ENCODE measurements around the gene APPL1. TPM values are rescaled to one million over a fixed set of nuclear protein-coding genes. Genes with fewer than 3 reads are reported as not detected.

APPL1 gene
- total and polyA plus RNA-seq, 2 of the 13 experiments (the other 11 are each of a cell fraction or from before 2014, with no cell fraction given), result 14.3 to 29.0 TPM

- no TSS peak for BruUV-seq (replicated peaks)
- H3K27ac ChIP-seq (ENCODE audit: extremely low read length, insufficient read depth, low read length), result no peak overlapping the region
- in situ Hi-C loops (cut with HindIII; ENCODE audit: extremely low pct_ligation_motif_present, low pct_unique_long_range_greater_than_20kb) (no loop called here), intact Hi-C loops (cut with micrococcal nuclease; ENCODE audit: unreplicated experiment) (no loop called here)
- no peak overlapping the region for H3K4me2 ChIP-seq (ENCODE audit: low read depth, low read length)
- 97% methylated on average over 3 of the region's 3 CpGs for WGBS (ENCODE audit: low lambda C conversion rate)
- FAIRE-seq (no peak), DNase-seq (ENCODE audit: low spot score) (no peak), ATAC-seq (no peak)
- no peaks in the 10 kb centered on the region for H3K4me1 ChIP-seq (ENCODE audit: insufficient read depth, low read length)
- peaks cover 6 to 34% of the 10 kb centered on the region in 2 experiments; a peak in 3 of 5 replicates for H3K36me3 ChIP-seq (replicated peaks in 1 of 2; ENCODE audit: control insufficient read depth in 1 of 2, insufficient read depth in 2 of 2, low read length in 2 of 2)
- no peaks in the 10 kb centered on the region; a peak in 1 of 5 replicates for H3K27me3 ChIP-seq (ENCODE audit: control insufficient read depth in 1 of 2, insufficient read depth in 2 of 2, low read length in 2 of 2)
- no peaks in the 10 kb centered on the region for H3K79me2 ChIP-seq (ENCODE audit: insufficient read depth, low read length)
- CTCF ChIA-PET (ENCODE audit: low intra/inter-chr PET ratio, low total read pairs), result no interaction called here
- no peaks in the 10 kb centered on the region for H3K9me3 ChIP-seq (ENCODE audit: low read length)
- H3K4me3 ChIP-seq (replicated peaks in 1 of 3; ENCODE audit: insufficient read depth in 1 of 3, low read depth in 2 of 3, low read length in 3 of 3), result no peak overlapping the region
- TF ChIP-seq HOXA3 (CRISPR knock-in tag; IDR thresholded peaks at IDR 0.05) (no peak), ISX (CRISPR knock-in tag; conservative IDR thresholded peaks at IDR 0.05) (no peak), ZNF598 (CRISPR knock-in tag; IDR thresholded peaks at IDR 0.05; ENCODE audit: borderline replicate concordance) (no peak), TCF12 (IDR thresholded peaks at IDR 0.05) (no peak), TCF12 (CRISPR knock-in tag; IDR thresholded peaks at IDR 0.05) (no peak), ZNF766 (CRISPR knock-in tag; IDR thresholded peaks at IDR 0.05; ENCODE audit: borderline replicate concordance) (no peak), MATR3 (CRISPR knock-in tag; IDR thresholded peaks at IDR 0.05) (no peak), KAT7 (CRISPR knock-in tag; IDR thresholded peaks at IDR 0.05; ENCODE audit: borderline replicate concordance) (no peak), SMAD9 (CRISPR knock-in tag; IDR thresholded peaks at IDR 0.05) (no peak), NR2F1 (CRISPR knock-in tag; IDR thresholded peaks at IDR 0.05) (no peak), ZNF652 (CRISPR knock-in tag; IDR thresholded peaks at IDR 0.05; ENCODE audit: borderline replicate concordance, low read depth) (no peak), ZSCAN20 (CRISPR knock-in tag; IDR thresholded peaks at IDR 0.05; ENCODE audit: borderline replicate concordance) (no peak), ZNF558 (CRISPR knock-in tag; IDR thresholded peaks at IDR 0.05; ENCODE audit: borderline replicate concordance) (no peak), GABPB1 (CRISPR knock-in tag; IDR thresholded peaks at IDR 0.05) (no peak), ZNF572 (CRISPR knock-in tag; IDR thresholded peaks at IDR 0.05) (no peak)
- TF ChIP-seq, protein P1, sequence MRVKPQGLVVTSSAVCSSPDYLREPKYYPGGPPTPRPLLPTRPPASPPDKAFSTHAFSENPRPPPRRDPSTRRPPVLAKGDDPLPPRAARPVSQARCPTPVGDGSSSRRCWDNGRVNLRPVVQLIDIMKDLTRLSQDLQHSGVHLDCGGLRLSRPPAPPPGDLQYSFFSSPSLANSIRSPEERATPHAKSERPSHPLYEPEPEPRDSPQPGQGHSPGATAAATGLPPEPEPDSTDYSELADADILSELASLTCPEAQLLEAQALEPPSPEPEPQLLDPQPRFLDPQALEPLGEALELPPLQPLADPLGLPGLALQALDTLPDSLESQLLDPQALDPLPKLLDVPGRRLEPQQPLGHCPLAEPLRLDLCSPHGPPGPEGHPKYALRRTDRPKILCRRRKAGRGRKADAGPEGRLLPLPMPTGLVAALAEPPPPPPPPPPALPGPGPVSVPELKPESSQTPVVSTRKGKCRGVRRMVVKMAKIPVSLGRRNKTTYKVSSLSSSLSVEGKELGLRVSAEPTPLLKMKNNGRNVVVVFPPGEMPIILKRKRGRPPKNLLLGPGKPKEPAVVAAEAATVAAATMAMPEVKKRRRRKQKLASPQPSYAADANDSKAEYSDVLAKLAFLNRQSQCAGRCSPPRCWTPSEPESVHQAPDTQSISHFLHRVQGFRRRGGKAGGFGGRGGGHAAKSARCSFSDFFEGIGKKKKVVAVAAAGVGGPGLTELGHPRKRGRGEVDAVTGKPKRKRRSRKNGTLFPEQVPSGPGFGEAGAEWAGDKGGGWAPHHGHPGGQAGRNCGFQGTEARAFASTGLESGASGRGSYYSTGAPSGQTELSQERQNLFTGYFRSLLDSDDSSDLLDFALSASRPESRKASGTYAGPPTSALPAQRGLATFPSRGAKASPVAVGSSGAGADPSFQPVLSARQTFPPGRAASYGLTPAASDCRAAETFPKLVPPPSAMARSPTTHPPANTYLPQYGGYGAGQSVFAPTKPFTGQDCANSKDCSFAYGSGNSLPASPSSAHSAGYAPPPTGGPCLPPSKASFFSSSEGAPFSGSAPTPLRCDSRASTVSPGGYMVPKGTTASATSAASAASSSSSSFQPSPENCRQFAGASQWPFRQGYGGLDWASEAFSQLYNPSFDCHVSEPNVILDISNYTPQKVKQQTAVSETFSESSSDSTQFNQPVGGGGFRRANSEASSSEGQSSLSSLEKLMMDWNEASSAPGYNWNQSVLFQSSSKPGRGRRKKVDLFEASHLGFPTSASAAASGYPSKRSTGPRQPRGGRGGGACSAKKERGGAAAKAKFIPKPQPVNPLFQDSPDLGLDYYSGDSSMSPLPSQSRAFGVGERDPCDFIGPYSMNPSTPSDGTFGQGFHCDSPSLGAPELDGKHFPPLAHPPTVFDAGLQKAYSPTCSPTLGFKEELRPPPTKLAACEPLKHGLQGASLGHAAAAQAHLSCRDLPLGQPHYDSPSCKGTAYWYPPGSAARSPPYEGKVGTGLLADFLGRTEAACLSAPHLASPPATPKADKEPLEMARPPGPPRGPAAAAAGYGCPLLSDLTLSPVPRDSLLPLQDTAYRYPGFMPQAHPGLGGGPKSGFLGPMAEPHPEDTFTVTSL (CRISPR knock-in tag; IDR thresholded peaks at IDR 0.05; ENCODE audit: borderline replicate concordance), result no peak
- TF ChIP-seq, protein P2, sequence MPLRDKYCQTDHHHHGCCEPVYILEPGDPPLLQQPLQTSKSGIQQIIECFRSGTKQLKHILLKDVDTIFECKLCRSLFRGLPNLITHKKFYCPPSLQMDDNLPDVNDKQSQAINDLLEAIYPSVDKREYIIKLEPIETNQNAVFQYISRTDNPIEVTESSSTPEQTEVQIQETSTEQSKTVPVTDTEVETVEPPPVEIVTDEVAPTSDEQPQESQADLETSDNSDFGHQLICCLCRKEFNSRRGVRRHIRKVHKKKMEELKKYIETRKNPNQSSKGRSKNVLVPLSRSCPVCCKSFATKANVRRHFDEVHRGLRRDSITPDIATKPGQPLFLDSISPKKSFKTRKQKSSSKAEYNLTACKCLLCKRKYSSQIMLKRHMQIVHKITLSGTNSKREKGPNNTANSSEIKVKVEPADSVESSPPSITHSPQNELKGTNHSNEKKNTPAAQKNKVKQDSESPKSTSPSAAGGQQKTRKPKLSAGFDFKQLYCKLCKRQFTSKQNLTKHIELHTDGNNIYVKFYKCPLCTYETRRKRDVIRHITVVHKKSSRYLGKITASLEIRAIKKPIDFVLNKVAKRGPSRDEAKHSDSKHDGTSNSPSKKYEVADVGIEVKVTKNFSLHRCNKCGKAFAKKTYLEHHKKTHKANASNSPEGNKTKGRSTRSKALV (CRISPR knock-in tag; IDR thresholded peaks at IDR 0.05), result no peak
- TF ChIP-seq, protein P3, sequence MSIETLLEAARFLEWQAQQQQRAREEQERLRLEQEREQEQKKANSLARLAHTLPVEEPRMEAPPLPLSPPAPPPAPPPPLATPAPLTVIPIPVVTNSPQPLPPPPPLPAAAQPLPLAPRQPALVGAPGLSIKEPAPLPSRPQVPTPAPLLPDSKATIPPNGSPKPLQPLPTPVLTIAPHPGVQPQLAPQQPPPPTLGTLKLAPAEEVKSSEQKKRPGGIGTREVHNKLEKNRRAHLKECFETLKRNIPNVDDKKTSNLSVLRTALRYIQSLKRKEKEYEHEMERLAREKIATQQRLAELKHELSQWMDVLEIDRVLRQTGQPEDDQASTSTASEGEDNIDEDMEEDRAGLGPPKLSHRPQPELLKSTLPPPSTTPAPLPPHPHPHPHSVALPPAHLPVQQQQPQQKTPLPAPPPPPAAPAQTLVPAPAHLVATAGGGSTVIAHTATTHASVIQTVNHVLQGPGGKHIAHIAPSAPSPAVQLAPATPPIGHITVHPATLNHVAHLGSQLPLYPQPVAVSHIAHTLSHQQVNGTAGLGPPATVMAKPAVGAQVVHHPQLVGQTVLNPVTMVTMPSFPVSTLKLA (IDR thresholded peaks at IDR 0.05), result no peak
- POLR2A ChIA-PET, result no interaction called here
- no peak overlapping the region for H3K9ac ChIP-seq (ENCODE audit: insufficient read depth, low read depth, low read length)
- H4K20me1 ChIP-seq (ENCODE audit: insufficient read depth, low read length), result no peaks in the 10 kb centered on the region
- H2AFZ ChIP-seq (ENCODE audit: low read length), result no peak overlapping the region
Measured at GRCh38 chr3:57256844-57257243, 29.3 kb downstream of the APPL1 start.

Measured in HepG2 (cell line).